GM13977 (cell line): ENCODE results near the gene VSIG10L2.
"Not testable (repeated sequence)": the region's sequence is repeated elsewhere in the genome, so short reads cannot be mapped to it uniquely, and the experiment has no call there.

ENCODE experiments used
- DNase-seq: peaks from one replicate; pipeline ENCODE4 v3.0.0; 2012; ENCODE audit warnings: low spot score
- in situ Hi-C: fragments of 300-500 bp; cut with MboI; formaldehyde crosslinking; loops from one replicate; pipeline ENCODE4 v1.12.0; 2022; ENCODE audit warnings: low sequenced_read_pairs, low pct_unique_long_range_greater_than_20kb, mixed read lengths, inconsistent platforms; ENCODE audit not compliant: unreplicated experiment
- TF ChIP-seq, protein P1 (sequence below): IDR thresholded peaks from 2 replicates; pipeline ENCODE4 v1.5.1; 2012; ENCODE audit warnings: mild to moderate bottlenecking, control low read depth; ENCODE audit not compliant: insufficient read depth; ENCODE audit errors: extremely low read depth, missing control alignments

The VSIG10L2 gene

DNA sequence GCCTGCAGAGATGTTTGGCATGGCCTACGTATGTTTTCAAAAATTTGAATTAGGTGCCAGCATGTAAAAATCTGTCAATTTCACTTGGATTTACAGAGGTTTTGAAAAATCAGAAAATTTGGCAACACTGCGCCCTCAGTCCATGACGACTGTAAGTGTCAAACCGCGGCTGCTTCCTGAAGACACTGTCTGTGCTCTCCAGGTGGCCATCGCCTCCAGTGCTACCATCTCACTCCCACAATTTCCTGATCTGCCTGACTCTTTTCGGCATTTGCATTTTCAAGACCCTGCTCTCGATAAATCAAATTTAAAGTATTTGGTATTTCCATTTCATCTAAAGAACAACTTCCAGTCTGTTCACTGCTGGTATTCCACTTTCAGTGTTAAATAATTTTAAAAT lies 34.6 kb downstream of the VSIG10L2 start:
- in situ Hi-C loops = no loop called here
- TF ChIP-seq, protein P1, sequence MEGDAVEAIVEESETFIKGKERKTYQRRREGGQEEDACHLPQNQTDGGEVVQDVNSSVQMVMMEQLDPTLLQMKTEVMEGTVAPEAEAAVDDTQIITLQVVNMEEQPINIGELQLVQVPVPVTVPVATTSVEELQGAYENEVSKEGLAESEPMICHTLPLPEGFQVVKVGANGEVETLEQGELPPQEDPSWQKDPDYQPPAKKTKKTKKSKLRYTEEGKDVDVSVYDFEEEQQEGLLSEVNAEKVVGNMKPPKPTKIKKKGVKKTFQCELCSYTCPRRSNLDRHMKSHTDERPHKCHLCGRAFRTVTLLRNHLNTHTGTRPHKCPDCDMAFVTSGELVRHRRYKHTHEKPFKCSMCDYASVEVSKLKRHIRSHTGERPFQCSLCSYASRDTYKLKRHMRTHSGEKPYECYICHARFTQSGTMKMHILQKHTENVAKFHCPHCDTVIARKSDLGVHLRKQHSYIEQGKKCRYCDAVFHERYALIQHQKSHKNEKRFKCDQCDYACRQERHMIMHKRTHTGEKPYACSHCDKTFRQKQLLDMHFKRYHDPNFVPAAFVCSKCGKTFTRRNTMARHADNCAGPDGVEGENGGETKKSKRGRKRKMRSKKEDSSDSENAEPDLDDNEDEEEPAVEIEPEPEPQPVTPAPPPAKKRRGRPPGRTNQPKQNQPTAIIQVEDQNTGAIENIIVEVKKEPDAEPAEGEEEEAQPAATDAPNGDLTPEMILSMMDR = no peak
- DNase-seq = no peak

DNA sequence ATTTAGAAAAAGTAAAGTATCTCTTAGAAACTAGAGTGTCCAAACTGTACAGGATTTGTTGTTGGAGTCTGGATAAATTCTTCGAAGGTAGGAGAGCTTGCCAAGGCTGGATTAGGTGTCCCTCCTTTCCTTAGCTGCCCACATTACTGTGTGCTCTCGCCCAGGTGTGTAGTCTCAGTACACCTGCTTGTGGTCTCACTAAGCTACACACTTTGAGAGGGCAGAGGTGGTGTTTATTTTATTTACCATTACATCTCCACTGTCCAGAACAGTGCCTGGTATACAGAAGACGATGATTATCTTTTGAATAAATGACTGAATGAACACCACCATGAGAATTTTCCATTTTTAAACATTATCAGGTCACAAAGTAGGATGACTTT lies 36.5 kb downstream of the VSIG10L2 start:
- in situ Hi-C loops = no loop called here
- TF ChIP-seq, protein P1 = no peak
- no peak for DNase-seq

DNA sequence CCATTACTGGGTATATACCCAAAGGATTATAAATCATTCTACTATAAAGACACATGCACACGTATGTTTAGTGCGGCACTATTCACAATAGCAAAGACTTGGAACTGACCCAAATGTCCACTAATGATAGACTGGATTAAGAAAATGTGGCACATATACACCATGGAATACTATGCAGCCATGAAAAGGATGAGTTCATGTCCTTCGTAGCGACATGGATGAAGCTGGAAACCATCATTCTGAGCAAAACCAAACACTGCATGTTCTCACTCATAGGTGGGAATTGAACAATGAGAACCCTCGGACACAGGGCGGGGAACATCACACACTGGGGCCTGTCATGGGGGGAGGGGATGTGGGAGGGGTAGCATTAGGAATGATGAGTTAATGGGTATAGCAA lies 40.1 kb downstream of the VSIG10L2 start:
- in situ Hi-C loops, DNase-seq: not testable (repeated sequence)

DNA sequence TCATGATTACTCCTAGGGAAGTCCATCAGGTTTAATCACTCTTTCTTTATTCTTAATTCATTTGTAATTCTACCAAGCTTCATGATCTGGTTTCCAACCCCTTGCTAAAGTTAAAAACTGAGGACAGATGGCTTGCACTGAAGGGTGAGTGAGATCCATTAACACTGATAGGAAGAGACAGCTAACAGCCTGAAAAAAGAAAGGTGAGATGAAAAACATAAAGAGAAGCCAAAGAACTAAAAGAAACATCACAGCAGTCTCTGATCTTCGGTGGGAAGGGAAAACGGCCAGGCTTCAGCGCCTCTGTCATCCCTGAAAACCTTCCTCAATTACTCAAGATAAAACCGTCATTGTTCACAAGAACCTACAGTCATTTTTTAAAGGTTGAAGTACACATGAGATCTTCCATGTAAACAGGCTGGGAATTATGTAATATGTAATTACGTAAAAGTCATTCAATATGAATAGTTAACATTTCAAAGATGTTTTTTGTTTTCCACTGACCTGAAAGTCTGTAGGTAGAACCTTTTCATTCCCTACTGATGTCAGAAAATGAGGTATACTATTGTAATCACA lies 41.3 kb downstream of the VSIG10L2 start:
- TF ChIP-seq, protein P1 = no peak
- in situ Hi-C loops = no loop called here
- DNase-seq = no peak

DNA sequence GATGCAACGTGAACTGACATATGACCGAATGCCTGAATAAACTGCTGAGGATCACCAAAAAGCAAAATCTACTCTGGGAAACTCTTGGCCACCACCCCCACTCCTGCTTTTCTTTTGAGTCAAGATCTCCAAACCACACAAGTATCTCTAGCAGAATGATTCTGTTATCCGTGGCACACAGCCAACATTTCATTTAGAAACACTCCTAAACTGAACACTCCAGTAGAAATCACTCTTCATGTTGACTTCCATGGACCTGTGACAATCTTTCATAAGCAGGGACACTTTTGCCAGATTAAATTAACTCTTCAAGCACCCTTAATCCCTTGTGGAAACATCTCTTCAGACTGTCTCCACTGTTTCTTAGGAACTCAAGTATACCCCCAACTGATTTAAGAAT lies 44.4 kb downstream of the VSIG10L2 start:
- no peak for DNase-seq
- TF ChIP-seq, protein P1 = no peak
- in situ Hi-C loops = no loop called here

DNA sequence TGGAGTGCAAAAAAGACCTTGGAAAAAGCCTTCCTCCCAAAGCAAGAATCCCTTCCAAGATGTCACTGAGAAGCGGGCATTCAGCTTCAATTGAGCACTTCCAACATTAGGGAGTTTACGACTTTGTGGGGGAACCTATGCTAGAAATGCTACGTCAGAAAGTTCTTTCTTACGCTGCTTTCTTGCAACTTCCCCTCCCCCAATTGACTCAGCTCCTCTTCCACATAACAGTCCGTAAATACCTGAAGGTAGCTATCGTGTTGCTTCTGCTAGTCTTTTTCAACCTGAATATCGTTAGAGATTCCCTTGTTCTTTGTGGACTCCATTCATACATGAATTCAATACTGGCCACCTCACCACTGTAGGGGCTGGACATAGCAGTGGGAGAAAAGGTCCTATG lies 47.0 kb downstream of the VSIG10L2 start:
- TF ChIP-seq, protein P1 = no peak
- in situ Hi-C loops = no loop called here

DNA sequence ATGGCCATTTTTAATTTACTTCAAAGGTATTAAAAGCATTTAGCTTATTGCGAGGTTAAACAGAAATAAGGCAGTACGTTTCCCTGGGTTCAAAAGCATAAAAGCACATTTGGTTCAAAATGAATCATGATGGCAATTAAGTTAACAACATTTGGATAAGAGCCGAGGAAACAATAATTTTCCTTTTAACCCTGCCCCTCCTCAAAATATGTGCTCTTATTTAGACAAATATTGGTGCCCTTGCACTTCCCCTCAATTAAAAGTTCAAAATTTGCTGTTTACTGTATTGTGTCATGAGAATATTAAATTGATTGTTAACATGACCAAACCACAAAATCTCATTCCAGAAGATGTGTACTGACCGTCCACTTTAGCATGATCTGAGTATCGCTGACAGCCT lies 48.7 kb downstream of the VSIG10L2 start:
- in situ Hi-C loops = no loop called here
- no peak for DNase-seq
- TF ChIP-seq, protein P1 = no peak

More for the DNA sequence above, 47.0 kb downstream of the VSIG10L2 start:
- no peak for DNase-seq
